GM23338 (cell line): ENCODE results near the gene OTC. TPM values are rescaled to one million over a fixed set of nuclear protein-coding genes. Genes with fewer than 3 reads are reported as not detected.

Experiments used
- ATAC-seq: fragments of 200-7000 bp; cut with Tn5 transposase; 3 replicates; pipeline ENCODE4 v1.9.1; 2020
- DNase-seq: peaks from one replicate; pipeline ENCODE4 v3.0.0-alpha.2; 2015; ENCODE audit warnings: low spot score
- H2AFZ ChIP-seq: fragments of 200-600 bp; sonication (generic); 2 replicates; pipeline ENCODE4 v1.8.0; 2016; ENCODE audit warnings: antibody characterized with exemption, mild to moderate bottlenecking, moderate library complexity
- H3F3A ChIP-seq: fragments of 200-600 bp; sonication (generic); replicated peaks from 2 replicates; pipeline ENCODE4 v1.8.0; 2017; ENCODE audit warnings: antibody characterized with exemption, mixed run types, low read depth
- H3K27ac ChIP-seq: fragments of 200-600 bp; sonication (generic); 2 replicates; pipeline ENCODE4 v1.6.1; 2016; ENCODE audit warnings: low read depth
- H3K27me3 ChIP-seq: fragments of 200-600 bp; sonication (generic); 2 replicates; pipeline ENCODE4 v1.8.0; 2016; ENCODE audit warnings: mild to moderate bottlenecking, mixed run types, moderate library complexity; ENCODE audit not compliant: insufficient read depth
- H3K36me3 ChIP-seq: fragments of 200-600 bp; sonication (generic); 2 replicates; pipeline ENCODE4 v1.8.0; 2016; ENCODE audit warnings: mild to moderate bottlenecking; ENCODE audit not compliant: insufficient read depth
- H3K4me1 ChIP-seq: fragments of 200-600 bp; sonication (generic); 2 replicates; pipeline ENCODE4 v1.8.0; 2016; ENCODE audit warnings: mild to moderate bottlenecking, moderate library complexity; ENCODE audit not compliant: insufficient read depth
- H3K4me2 ChIP-seq: fragments of 200-600 bp; sonication (generic); 2 replicates; pipeline ENCODE4 v1.7.1; 2017; ENCODE audit warnings: mixed run types
- H3K4me3 ChIP-seq: fragments of 200-600 bp; sonication (generic); 2 replicates; pipeline ENCODE4 v1.6.1; 2016; ENCODE audit warnings: mixed run types
- H3K79me2 ChIP-seq: fragments of 200-600 bp; sonication (generic); replicated peaks from 2 replicates; pipeline ENCODE4 v1.8.0; 2017; ENCODE audit warnings: mild to moderate bottlenecking; ENCODE audit not compliant: insufficient read depth
- H3K9me2 ChIP-seq: fragments of 200-600 bp; sonication (generic); 2 replicates; pipeline ENCODE4 v1.8.0; 2017; ENCODE audit not compliant: insufficient read depth
- H4K20me1 ChIP-seq: fragments of 200-600 bp; sonication (generic); replicated peaks from 2 replicates; pipeline ENCODE4 v1.8.0; 2017; ENCODE audit warnings: mild to moderate bottlenecking; ENCODE audit not compliant: insufficient read depth
- H3K27ac Mint-ChIP-seq: 2 replicates; pipeline ENCODE4 v1.8.0; 2020; ENCODE audit warnings: inconsistent platforms, mild to moderate bottlenecking, moderate library complexity, mixed read lengths
- H3K27me3 Mint-ChIP-seq: 3 replicates; pipeline ENCODE4 v1.8.0; 2022; ENCODE audit warnings: low read depth, mild to moderate bottlenecking, moderate library complexity, mixed read lengths, inconsistent platforms; ENCODE audit not compliant: insufficient read depth, poor library complexity
- H3K36me3 Mint-ChIP-seq: 3 replicates; pipeline ENCODE4 v1.8.0; 2021; ENCODE audit warnings: low read depth, mild to moderate bottlenecking, inconsistent platforms, moderate library complexity, mixed read lengths
- H3K4me1 Mint-ChIP-seq: 3 replicates; pipeline ENCODE4 v1.8.0; 2020; ENCODE audit warnings: mild to moderate bottlenecking, inconsistent platforms, mixed read lengths
- H3K4me3 Mint-ChIP-seq: 3 replicates; pipeline ENCODE4 v1.8.0; 2021; ENCODE audit warnings: moderate library complexity, mild to moderate bottlenecking, inconsistent platforms, mixed read lengths
- H3K9me3 Mint-ChIP-seq: 3 replicates; pipeline ENCODE4 v1.8.0; 2020; ENCODE audit warnings: moderate library complexity, mild to moderate bottlenecking, inconsistent platforms, mixed read lengths
- CREB1 ChIP-seq: fragments of 250-450 bp; sonication (Bioruptor Pico); IDR thresholded peaks from 2 replicates; pipeline ENCODE4 v1.5.0; 2020; ENCODE audit warnings: low read depth, mild to moderate bottlenecking, moderate library complexity
- ETS1 ChIP-seq: IDR thresholded peaks from 2 replicates; pipeline ENCODE4 v1.6.1; 2016; ENCODE audit warnings: antibody characterized with exemption
- EZH2 ChIP-seq: fragments of 200-600 bp; sonication (generic); IDR thresholded peaks from one replicate; pipeline ENCODE4 v1.8.0; 2017; ENCODE audit warnings: antibody characterized with exemption, mild to moderate bottlenecking, low read depth; ENCODE audit not compliant: unreplicated experiment
- EZH2phosphoT487 ChIP-seq: fragments of 200-600 bp; sonication (generic); IDR thresholded peaks from one replicate; pipeline ENCODE4 v1.8.1; 2018; ENCODE audit warnings: antibody characterized with exemption; ENCODE audit not compliant: unreplicated experiment
- JUNB ChIP-seq: IDR thresholded peaks from one replicate; pipeline ENCODE4 v1.6.1; 2016; ENCODE audit warnings: antibody characterized with exemption; ENCODE audit not compliant: unreplicated experiment
- POLR2AphosphoS5 ChIP-seq: IDR thresholded peaks from 2 replicates; pipeline ENCODE4 v1.6.1; 2016; ENCODE audit warnings: antibody characterized with exemption, low read depth
- STAT1 ChIP-seq: IDR thresholded peaks from one replicate; pipeline ENCODE4 v1.6.1; 2016; ENCODE audit warnings: antibody characterized with exemption; ENCODE audit not compliant: unreplicated experiment
- ZNF114 ChIP-seq: fragments of 250-450 bp; sonication (Bioruptor Pico); IDR thresholded peaks from 2 replicates; pipeline ENCODE4 v1.5.0; 2020; ENCODE audit warnings: mild to moderate bottlenecking, moderate library complexity
- ZNF331 ChIP-seq: fragments of 250-450 bp; sonication (Bioruptor Pico); IDR thresholded peaks from 2 replicates; pipeline ENCODE4 v1.5.0; 2020; ENCODE audit warnings: low read depth, mild to moderate bottlenecking, moderate library complexity
- polyA plus RNA-seq: library from polyadenylated mRNA; unstranded; fragments of >200 nt; fragmentation: Nextera tagmentation; extraction: Ambion mirVana; gene quantifications from 2 replicates; pipeline ENCODE4 v1.2.1, GENCODE V29; 2016
- total RNA-seq: library from RNA; depleted of rRNA; stranded (reverse); fragments of >200 nt; shearing (Covaris generic); gene quantifications from 2 replicates; pipeline ENCODE4 v1.2.3, GENCODE V29; 2014
- TF ChIP-seq, protein P1 (sequence below): IDR thresholded peaks from one replicate; pipeline ENCODE4 v1.6.1; 2018; ENCODE audit warnings: antibody characterized with exemption; ENCODE audit not compliant: unreplicated experiment
- TF ChIP-seq, protein P2 (sequence below): fragments of 250-450 bp; sonication (Bioruptor Pico); IDR thresholded peaks from 2 replicates; pipeline ENCODE4 v1.5.0; 2020; ENCODE audit warnings: mild to moderate bottlenecking, moderate library complexity

Gene OTC
- total and polyA plus RNA-seq, 2 experiments from 2014 or later = not detected

GRCh38 chrX:38347136-38347535 lies 5.3 kb upstream of the OTC start:
- Histone ChIP-seq H3K27me3 (no peaks in the 10 kb centered on the region), H3K4me1 (no peaks in the 10 kb centered on the region), H2AFZ (no peak overlapping the region), H3K27ac (no peak overlapping the region), H4K20me1 (no peaks in the 10 kb centered on the region), H3F3A (no peaks in the 10 kb centered on the region), H3K36me3 (no peaks in the 10 kb centered on the region), H3K4me3 (no peak overlapping the region), H3K79me2 (no peaks in the 10 kb centered on the region), H3K9me2 (no peaks in the 10 kb centered on the region), H3K4me2 (no peak overlapping the region)
- Mint-ChIP-seq H3K27me3 (peaks cover 6% of the 10 kb centered on the region), H3K36me3 (no peaks in the 10 kb centered on the region; the same call in 2 of the 3 replicates), H3K4me3 (no peak overlapping the region), H3K4me1 (no peaks in the 10 kb centered on the region; the same call in 1 of the 3 replicates), H3K9me3 (no peaks in the 10 kb centered on the region), H3K27ac (no peak overlapping the region)
- DNase-seq (peak; percentile 2), ATAC-seq (no peak; the same call in 2 of the 3 replicates)
- TF ChIP-seq, protein P1, sequence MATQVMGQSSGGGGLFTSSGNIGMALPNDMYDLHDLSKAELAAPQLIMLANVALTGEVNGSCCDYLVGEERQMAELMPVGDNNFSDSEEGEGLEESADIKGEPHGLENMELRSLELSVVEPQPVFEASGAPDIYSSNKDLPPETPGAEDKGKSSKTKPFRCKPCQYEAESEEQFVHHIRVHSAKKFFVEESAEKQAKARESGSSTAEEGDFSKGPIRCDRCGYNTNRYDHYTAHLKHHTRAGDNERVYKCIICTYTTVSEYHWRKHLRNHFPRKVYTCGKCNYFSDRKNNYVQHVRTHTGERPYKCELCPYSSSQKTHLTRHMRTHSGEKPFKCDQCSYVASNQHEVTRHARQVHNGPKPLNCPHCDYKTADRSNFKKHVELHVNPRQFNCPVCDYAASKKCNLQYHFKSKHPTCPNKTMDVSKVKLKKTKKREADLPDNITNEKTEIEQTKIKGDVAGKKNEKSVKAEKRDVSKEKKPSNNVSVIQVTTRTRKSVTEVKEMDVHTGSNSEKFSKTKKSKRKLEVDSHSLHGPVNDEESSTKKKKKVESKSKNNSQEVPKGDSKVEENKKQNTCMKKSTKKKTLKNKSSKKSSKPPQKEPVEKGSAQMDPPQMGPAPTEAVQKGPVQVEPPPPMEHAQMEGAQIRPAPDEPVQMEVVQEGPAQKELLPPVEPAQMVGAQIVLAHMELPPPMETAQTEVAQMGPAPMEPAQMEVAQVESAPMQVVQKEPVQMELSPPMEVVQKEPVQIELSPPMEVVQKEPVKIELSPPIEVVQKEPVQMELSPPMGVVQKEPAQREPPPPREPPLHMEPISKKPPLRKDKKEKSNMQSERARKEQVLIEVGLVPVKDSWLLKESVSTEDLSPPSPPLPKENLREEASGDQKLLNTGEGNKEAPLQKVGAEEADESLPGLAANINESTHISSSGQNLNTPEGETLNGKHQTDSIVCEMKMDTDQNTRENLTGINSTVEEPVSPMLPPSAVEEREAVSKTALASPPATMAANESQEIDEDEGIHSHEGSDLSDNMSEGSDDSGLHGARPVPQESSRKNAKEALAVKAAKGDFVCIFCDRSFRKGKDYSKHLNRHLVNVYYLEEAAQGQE = no peak
- TF ChIP-seq CREB1 (CRISPR knock-in tag) = no peak
- TF ChIP-seq STAT1 = no peak
- TF ChIP-seq POLR2AphosphoS5 = no peak
- TF ChIP-seq ETS1 = no peak
- TF ChIP-seq ZNF114 (CRISPR knock-in tag) = no peak
- no peak for TF ChIP-seq EZH2phosphoT487
- TF ChIP-seq, protein P2, sequence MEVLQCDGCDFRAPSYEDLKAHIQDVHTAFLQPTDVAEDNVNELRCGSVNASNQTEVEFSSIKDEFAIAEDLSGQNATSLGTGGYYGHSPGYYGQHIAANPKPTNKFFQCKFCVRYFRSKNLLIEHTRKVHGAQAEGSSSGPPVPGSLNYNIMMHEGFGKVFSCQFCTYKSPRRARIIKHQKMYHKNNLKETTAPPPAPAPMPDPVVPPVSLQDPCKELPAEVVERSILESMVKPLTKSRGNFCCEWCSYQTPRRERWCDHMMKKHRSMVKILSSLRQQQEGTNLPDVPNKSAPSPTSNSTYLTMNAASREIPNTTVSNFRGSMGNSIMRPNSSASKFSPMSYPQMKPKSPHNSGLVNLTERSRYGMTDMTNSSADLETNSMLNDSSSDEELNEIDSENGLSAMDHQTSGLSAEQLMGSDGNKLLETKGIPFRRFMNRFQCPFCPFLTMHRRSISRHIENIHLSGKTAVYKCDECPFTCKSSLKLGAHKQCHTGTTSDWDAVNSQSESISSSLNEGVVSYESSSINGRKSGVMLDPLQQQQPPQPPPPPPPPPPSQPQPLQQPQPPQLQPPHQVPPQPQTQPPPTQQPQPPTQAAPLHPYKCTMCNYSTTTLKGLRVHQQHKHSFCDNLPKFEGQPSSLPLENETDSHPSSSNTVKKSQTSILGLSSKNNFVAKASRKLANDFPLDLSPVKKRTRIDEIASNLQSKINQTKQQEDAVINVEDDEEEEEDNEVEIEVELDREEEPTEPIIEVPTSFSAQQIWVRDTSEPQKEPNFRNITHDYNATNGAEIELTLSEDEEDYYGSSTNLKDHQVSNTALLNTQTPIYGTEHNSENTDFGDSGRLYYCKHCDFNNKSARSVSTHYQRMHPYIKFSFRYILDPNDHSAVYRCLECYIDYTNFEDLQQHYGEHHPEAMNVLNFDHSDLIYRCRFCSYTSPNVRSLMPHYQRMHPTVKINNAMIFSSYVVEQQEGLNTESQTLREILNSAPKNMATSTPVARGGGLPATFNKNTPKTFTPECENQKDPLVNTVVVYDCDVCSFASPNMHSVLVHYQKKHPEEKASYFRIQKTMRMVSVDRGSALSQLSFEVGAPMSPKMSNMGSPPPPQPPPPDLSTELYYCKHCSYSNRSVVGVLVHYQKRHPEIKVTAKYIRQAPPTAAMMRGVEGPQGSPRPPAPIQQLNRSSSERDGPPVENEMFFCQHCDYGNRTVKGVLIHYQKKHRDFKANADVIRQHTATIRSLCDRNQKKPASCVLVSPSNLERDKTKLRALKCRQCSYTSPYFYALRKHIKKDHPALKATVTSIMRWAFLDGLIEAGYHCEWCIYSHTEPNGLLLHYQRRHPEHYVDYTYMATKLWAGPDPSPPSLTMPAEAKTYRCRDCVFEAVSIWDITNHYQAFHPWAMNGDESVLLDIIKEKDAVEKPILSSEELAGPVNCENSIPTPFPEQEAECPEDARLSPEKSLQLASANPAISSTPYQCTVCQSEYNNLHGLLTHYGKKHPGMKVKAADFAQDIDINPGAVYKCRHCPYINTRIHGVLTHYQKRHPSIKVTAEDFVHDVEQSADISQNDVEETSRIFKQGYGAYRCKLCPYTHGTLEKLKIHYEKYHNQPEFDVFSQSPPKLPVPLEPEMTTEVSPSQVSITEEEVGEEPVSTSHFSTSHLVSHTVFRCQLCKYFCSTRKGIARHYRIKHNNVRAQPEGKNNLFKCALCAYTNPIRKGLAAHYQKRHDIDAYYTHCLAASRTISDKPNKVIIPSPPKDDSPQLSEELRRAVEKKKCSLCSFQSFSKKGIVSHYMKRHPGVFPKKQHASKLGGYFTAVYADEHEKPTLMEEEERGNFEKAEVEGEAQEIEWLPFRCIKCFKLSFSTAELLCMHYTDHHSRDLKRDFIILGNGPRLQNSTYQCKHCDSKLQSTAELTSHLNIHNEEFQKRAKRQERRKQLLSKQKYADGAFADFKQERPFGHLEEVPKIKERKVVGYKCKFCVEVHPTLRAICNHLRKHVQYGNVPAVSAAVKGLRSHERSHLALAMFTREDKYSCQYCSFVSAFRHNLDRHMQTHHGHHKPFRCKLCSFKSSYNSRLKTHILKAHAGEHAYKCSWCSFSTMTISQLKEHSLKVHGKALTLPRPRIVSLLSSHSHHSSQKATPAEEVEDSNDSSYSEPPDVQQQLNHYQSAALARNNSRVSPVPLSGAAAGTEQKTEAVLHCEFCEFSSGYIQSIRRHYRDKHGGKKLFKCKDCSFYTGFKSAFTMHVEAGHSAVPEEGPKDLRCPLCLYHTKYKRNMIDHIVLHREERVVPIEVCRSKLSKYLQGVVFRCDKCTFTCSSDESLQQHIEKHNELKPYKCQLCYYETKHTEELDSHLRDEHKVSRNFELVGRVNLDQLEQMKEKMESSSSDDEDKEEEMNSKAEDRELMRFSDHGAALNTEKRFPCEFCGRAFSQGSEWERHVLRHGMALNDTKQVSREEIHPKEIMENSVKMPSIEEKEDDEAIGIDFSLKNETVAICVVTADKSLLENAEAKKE (CRISPR knock-in tag) = no peak
- TF ChIP-seq EZH2 = no peak
- TF ChIP-seq JUNB = no peak
- no peak for TF ChIP-seq ZNF331
